HCT116 (cell line): ENCODE results near the gene SLX9. TPM values are rescaled to one million over a fixed set of nuclear protein-coding genes. Genes with fewer than 3 reads are reported as not detected.

Experiments used
- ATAC-seq: fragments of 200-7000 bp; cut with Tn5 transposase; 2 replicates; pipeline ENCODE4 v1.9.1; 2020; ENCODE audit warnings: mild to moderate bottlenecking, moderate library complexity
- BruUV-seq: library from RNA; stranded (reverse); fragments of 400-500 nt; replicated peaks from 2 replicates; lab custom pipeline; 2021; lab: Mats Ljungman, UMichigan
- CTCF ChIA-PET: fragments of 300-600 bp; sonication (Branson Sonifier 250); formaldehyde crosslinking; loops from one replicate; lab custom pipeline; 2021; ENCODE audit warnings: antibody characterized with exemption; lab: Charles Lee
- POLR2A ChIA-PET: fragments of 300-600, 350-600 bp; sonication (Branson Sonifier 250); formaldehyde crosslinking; loops from one replicate; lab custom pipeline; 2021; ENCODE audit warnings: antibody characterized with exemption; lab: Charles Lee
- RAD21 ChIA-PET, 2 experiments: fragments of 300-600 bp; sonication (Branson Sonifier 250); formaldehyde crosslinking; loops; one replicate each; lab custom pipeline; 2023; ENCODE audit warnings: low total read pairs in 2 of 2; ENCODE audit not compliant: uncharacterized antibody in 2 of 2, unreplicated experiment in 2 of 2, low non-redundant PET in 1 of 2; lab: Charles Lee
- DNase-seq: peaks from one replicate; pipeline ENCODE4 v3.0.0-alpha.2; 2010; ENCODE audit warnings: low read depth, low spot score
- H2AFZ ChIP-seq: fragments of 200-600 bp; shearing (Covaris generic), sonication (generic); 2 replicates; pipeline ENCODE4 v1.6.1; 2017; ENCODE audit warnings: low read depth, mixed run types, mixed read lengths, antibody characterized with exemption, low read length; ENCODE audit not compliant: poor library complexity, severe bottlenecking
- H3K27ac ChIP-seq: 2 replicates; pipeline ENCODE4 v1.5.1; 2012; ENCODE audit warnings: low read depth, low read length
- H3K27me3 ChIP-seq: fragments of 200-600 bp; sonication (generic); 2 replicates; pipeline ENCODE4 v1.6.1; 2016; ENCODE audit warnings: mixed run types, low read length, mixed read lengths; ENCODE audit not compliant: insufficient read depth
- H3K36me3 ChIP-seq, 2 experiments: fragments of 200-500 bp in 1 of 2; fragments of 200-600 bp in 1 of 2; sonication (Bioruptor generic) in 1 of 2; sonication (generic) in 1 of 2; 2 replicates each; pipeline versions ENCODE4 v1.5.1 to v1.6.1; 2014 to 2016; ENCODE audit warnings: low read length in 2 of 2, inconsistent platforms in 1 of 2, mixed read lengths in 1 of 2, mixed run types in 1 of 2; ENCODE audit not compliant: insufficient read depth in 2 of 2, control insufficient read depth in 1 of 2
- H3K4me1 ChIP-seq, 2 experiments: fragments of 200-600 bp in 1 of 2; sonication (generic) in 1 of 2; 2 replicates each; pipeline versions ENCODE4 v1.5.1 to v1.6.1; 2012 to 2017; ENCODE audit warnings: low read length in 2 of 2, inconsistent platforms in 1 of 2, mild to moderate bottlenecking in 1 of 2, mixed read lengths in 1 of 2, mixed run types in 1 of 2, moderate library complexity in 1 of 2; ENCODE audit not compliant: insufficient read depth in 2 of 2, control insufficient read depth in 1 of 2
- H3K4me2 ChIP-seq: fragments of 200-600 bp; sonication (generic); 2 replicates; pipeline ENCODE4 v1.6.1; 2017; ENCODE audit warnings: mixed run types, low read length, mixed read lengths
- H3K4me3 ChIP-seq, 2 experiments: fragments of 200-600 bp in 1 of 2; sonication (generic) in 1 of 2; replicated peaks in 1 of 2; 2 replicates each; pipeline ENCODE4 v1.5.1; 2011 to 2016; ENCODE audit warnings: low read length in 2 of 2, control low read depth in 1 of 2, low read depth in 1 of 2, mild to moderate bottlenecking in 1 of 2, mixed read lengths in 1 of 2, mixed run types in 1 of 2
- H3K79me2 ChIP-seq: fragments of 200-600 bp; sonication (generic); 2 replicates; pipeline ENCODE4 v1.6.1; 2017; ENCODE audit warnings: mild to moderate bottlenecking, mixed run types, low read length, moderate library complexity, mixed read lengths; ENCODE audit not compliant: insufficient read depth
- H3K9ac ChIP-seq: fragments of 200-600 bp; sonication (generic); 2 replicates; pipeline ENCODE4 v1.6.1; 2016; ENCODE audit warnings: low read length, mixed read lengths
- H3K9me2 ChIP-seq: fragments of 200-600 bp; sonication (generic), shearing (Covaris generic); 2 replicates; pipeline ENCODE4 v1.6.1; 2017; ENCODE audit warnings: mixed run types, mild to moderate bottlenecking, moderate library complexity; ENCODE audit not compliant: insufficient read depth
- H3K9me3 ChIP-seq, 2 experiments: fragments of 200-500 bp in 1 of 2; fragments of 200-600 bp in 1 of 2; sonication (Bioruptor generic) in 1 of 2; sonication (generic) in 1 of 2; 2 replicates each; pipeline ENCODE4 v1.6.1; 2014 to 2017; ENCODE audit warnings: low read length in 2 of 2, mixed read lengths in 2 of 2, inconsistent platforms in 1 of 2, low read depth in 1 of 2, mild to moderate bottlenecking in 1 of 2, mixed run types in 1 of 2, moderate library complexity in 1 of 2; ENCODE audit not compliant: control insufficient read depth in 1 of 2, insufficient read depth in 1 of 2
- H4K20me1 ChIP-seq: fragments of 200-600 bp; sonication (generic), shearing (Covaris generic); 2 replicates; pipeline ENCODE4 v1.6.1; 2017; ENCODE audit warnings: mixed run types, mild to moderate bottlenecking, moderate library complexity; ENCODE audit not compliant: insufficient read depth
- ATF3 ChIP-seq: IDR thresholded peaks from 2 replicates; pipeline ENCODE4 v1.6.1; 2012
- CBX3 ChIP-seq: IDR thresholded peaks from 2 replicates; pipeline ENCODE4 v1.6.1; 2012; ENCODE audit warnings: low read depth
- CEBPB ChIP-seq: IDR thresholded peaks from 2 replicates; pipeline ENCODE4 v1.6.1; 2012; ENCODE audit warnings: low read depth
- EGR1 ChIP-seq: IDR thresholded peaks from 2 replicates; pipeline ENCODE4 v1.6.1; 2012; ENCODE audit warnings: low read depth
- ELF1 ChIP-seq: IDR thresholded peaks from 2 replicates; pipeline ENCODE4 v1.6.1; 2012; ENCODE audit warnings: low read depth, borderline replicate concordance
- EZH2 ChIP-seq: fragments of 200-600 bp; sonication (generic); IDR thresholded peaks from 2 replicates; pipeline ENCODE4 v1.6.1; 2017; ENCODE audit warnings: antibody characterized with exemption, mixed run types
- EZH2phosphoT487 ChIP-seq: fragments of 200-600 bp; IDR thresholded peaks from 2 replicates; pipeline ENCODE4 v1.6.1; 2018; ENCODE audit warnings: antibody characterized with exemption, borderline replicate concordance
- FOSL1 ChIP-seq: IDR thresholded peaks from 2 replicates; pipeline ENCODE4 v1.6.1; 2012; ENCODE audit warnings: low read depth
- JUND ChIP-seq: IDR thresholded peaks from 2 replicates; pipeline ENCODE4 v1.6.1; 2012
- MAX ChIP-seq: IDR thresholded peaks from 2 replicates; pipeline ENCODE4 v1.6.1; 2012
- RAD21 ChIP-seq: IDR thresholded peaks from 2 replicates; pipeline ENCODE4 v1.6.1; 2012; ENCODE audit warnings: low read depth, mild to moderate bottlenecking
- REST ChIP-seq: IDR thresholded peaks from 2 replicates; pipeline ENCODE4 v1.6.1; 2012; ENCODE audit warnings: low read depth
- SIN3A ChIP-seq: IDR thresholded peaks from 2 replicates; pipeline ENCODE4 v1.6.1; 2012; ENCODE audit warnings: low read depth
- SP1 ChIP-seq: IDR thresholded peaks from 2 replicates; pipeline ENCODE4 v1.6.1; 2012; ENCODE audit warnings: low read depth
- YY1 ChIP-seq: IDR thresholded peaks from 2 replicates; pipeline ENCODE4 v1.6.1; 2011; ENCODE audit warnings: low read length, low read depth, moderate library complexity, mild to moderate bottlenecking; ENCODE audit not compliant: insufficient replicate concordance; ENCODE audit errors: extremely low read depth
- ZFX ChIP-seq: fragments of 450-650 bp; IDR thresholded peaks from 2 replicates; pipeline ENCODE4 v1.6.1; 2017
- ZNF274 ChIP-seq: fragments of 200-500 bp; sonication (Bioruptor generic); IDR thresholded peaks from 2 replicates; pipeline ENCODE4 v1.6.1; 2014; ENCODE audit warnings: mild to moderate bottlenecking, low read depth, low read length, inconsistent platforms
- intact Hi-C: fragments of 100-400 bp; cut with micrococcal nuclease; formaldehyde crosslinking; loops from 2 replicates; pipeline ENCODE4 v1.10.0; 2022
- total RNA-seq: library from RNA; stranded (reverse); gene quantifications from one replicate; pipeline ENCODE4 v1.2.1, GENCODE V29; 2021; ENCODE audit not compliant: unreplicated experiment

The SLX9 gene
- total RNA-seq, 1 experiment from 2014 or later = 61.9 TPM

- ChIA-PET RAD21 (interaction anchor here (0.9 to 1.4 kb wide), 2 partner anchors 178 kb away, joined by 4 to 8 read pairs; no protein-coding TSS in a partner anchor), CTCF (interaction anchor here (0.8 to 6.4 kb wide), 7 partner anchors 58 to 190 kb away, joined by 3 to 54 read pairs (median 6); no protein-coding TSS in a partner anchor), POLR2A (interaction anchor here (0.8 kb wide), 1 partner anchor 178 kb away, joined by 3 read pairs; no protein-coding TSS in a partner anchor)
- peaks cover 96% of the 10 kb centered on the region for H3K79me2 ChIP-seq
- intact Hi-C loops = no loop called here
- ATAC-seq (no peak), DNase-seq (no peak)
- H3K9me2 ChIP-seq = no peaks in the 10 kb centered on the region
- no peak overlapping the region for H3K27ac ChIP-seq
- H3K9ac ChIP-seq = no peak overlapping the region
- H3K27me3 ChIP-seq = no peaks in the 10 kb centered on the region
- H3K36me3 ChIP-seq = peaks cover 4 to 16% of the 10 kb centered on the region in 2 experiments; a peak in 3 of 4 replicates
- TF ChIP-seq EZH2 (no peak), FOSL1 (no peak), MAX (no peak), CEBPB (no peak), ATF3 (no peak), EZH2phosphoT487 (no peak), CBX3 (no peak), REST (no peak), YY1 (no peak), JUND (no peak), EGR1 (no peak), RAD21 (no peak), ZNF274 (no peak), ELF1 (no peak), SIN3A (no peak), ZFX (no peak), SP1 (no peak)
- H3K4me1 ChIP-seq = no peaks in the 10 kb centered on the region; a peak in 1 of 4 replicates
- H3K4me2 ChIP-seq = no peak overlapping the region
- no peak overlapping the region for H3K4me3 ChIP-seq
- no TSS peak for BruUV-seq
- no peaks in the 10 kb centered on the region for H3K9me3 ChIP-seq
- H2AFZ ChIP-seq = no peak overlapping the region
- H4K20me1 ChIP-seq = no peaks in the 10 kb centered on the region
These were observed 10.5 kb downstream of the SLX9 start for GRCh38 chr21:44950351-44950750.
